GM19467 (cell line): ENCODE data around the gene ALDH1L1.
"Not testable (repeated sequence)": the region's sequence is repeated elsewhere in the genome, so short reads cannot be mapped to it uniquely, and the experiment has no call there.

Source experiments
- ATAC-seq: cut with Tn5 transposase; IDR thresholded peaks from one replicate; pipeline ENCODE4 v1.9.1; 2021; ENCODE audit warnings: mild to moderate bottlenecking, moderate library complexity; ENCODE audit not compliant: unreplicated experiment

ALDH1L1 gene

DNA sequence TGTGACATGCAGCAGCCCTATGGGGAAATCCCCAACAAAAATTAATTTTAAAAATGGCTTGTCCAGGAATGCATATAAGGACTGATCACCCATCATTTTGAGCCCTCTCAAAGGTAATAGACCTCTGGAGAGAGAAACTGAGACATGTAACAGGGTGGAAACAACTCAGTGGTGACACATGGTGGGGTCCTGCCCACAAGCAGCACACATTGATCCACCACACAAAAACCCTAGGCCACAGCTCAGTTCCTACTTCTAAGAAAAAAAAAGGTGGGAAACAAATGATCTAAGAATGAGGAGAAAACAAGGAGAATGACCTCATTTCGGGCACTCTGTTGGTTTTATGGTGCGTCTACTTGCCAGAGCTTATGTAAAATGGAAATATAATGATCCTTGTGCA lies 94.5 kb downstream of the ALDH1L1 start:
- ATAC-seq, result no peak

DNA sequence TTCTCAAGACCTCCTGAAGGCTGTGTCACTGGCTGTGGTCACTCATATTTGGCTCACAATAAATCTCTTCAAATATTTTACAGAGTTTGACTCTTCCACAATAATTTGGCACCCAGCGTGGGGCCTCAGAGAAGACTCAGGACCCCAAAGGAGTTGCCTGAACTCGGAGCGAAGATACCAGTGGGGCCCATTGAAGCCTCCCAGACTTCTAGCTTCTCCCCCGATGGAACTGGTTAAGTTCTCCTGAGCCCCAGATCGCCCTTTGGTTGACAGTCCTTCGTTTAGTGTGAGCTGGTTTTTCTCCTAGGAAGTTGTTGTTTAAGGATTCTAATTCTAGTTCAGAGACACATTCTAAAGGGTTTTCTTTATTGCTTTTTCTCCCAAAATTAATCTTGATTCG lies 95.1 kb downstream of the ALDH1L1 start:
- ATAC-seq, result no peak

DNA sequence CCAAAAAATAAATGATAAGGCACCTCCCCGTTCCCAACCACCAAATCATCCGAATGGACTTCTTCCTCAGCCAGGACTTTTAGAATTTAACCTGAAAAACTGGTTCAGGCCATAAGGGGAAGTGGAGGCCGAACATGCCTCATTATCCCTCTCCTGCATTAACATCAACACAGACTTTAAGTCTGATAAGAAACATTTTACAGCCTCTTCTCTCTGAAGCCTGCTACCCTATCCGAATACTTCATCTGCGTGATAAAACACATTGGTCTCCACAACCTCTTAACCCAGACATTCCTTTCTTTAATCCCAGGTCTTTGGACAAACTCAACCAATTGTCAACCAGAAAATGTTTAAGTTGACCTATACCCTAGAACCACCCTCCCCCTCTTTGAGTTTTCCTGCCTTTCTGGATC lies 95.6 kb downstream of the ALDH1L1 start:
- no peak for ATAC-seq

GRCh38 chr3:126083913-126084767 lies 96.2 kb downstream of the ALDH1L1 start, which contains the start of gene SLC41A3:
SLC41A3 (minus strand) TSS chr3:126084124; CDS start chr3:126068219, 15,905 bp downstream.
- peak; percentile 94 for ATAC-seq

DNA sequence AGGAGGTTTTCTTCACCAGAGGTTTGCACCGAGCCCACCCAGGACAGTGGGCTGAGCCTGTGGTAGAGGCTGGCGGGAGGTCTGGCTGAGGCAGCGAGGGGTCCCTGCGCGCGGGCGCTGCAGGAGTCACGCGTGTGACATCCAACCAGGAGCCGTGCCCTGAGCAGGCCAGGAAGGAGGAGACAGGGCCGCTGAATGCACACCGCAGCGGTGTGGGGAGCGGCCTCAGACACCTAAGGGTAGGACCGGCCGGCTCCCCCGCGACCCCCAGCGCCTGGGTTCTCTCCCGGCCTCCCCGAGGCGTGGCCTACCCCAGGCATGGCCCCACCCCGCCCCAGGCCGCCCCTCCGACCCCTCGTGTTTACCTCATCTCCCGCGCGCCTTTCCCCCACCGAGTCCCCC lies 96.9 kb downstream of the ALDH1L1 start:
- ATAC-seq, result peak; percentile 34

DNA sequence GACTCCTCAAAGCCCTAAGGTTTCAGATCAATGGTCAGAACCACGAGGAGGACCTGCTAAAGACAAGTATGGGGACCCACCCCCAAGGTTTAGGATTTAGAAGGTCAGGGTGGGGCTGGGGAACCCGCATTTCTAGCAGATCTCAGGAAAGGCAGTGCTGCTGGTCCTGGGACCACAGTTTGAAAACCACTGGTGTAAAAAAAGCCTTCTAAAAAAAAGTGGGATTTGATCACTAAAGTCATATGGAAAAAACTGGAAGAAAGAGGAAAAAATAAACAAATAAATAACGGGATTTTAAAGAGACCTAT lies 97.3 kb downstream of the ALDH1L1 start:
- no peak for ATAC-seq

GRCh38 chr3:126082362-126083137 lies 97.8 kb downstream of the ALDH1L1 start:
- ATAC-seq, result no peak

- ATAC-seq, result no peak
These were observed 98.6 kb downstream of the ALDH1L1 start for GRCh38 chr3:126081618-126082361.

GRCh38 chr3:126080970-126081369 lies 99.4 kb downstream of the ALDH1L1 start:
- ATAC-seq, result no peak

DNA sequence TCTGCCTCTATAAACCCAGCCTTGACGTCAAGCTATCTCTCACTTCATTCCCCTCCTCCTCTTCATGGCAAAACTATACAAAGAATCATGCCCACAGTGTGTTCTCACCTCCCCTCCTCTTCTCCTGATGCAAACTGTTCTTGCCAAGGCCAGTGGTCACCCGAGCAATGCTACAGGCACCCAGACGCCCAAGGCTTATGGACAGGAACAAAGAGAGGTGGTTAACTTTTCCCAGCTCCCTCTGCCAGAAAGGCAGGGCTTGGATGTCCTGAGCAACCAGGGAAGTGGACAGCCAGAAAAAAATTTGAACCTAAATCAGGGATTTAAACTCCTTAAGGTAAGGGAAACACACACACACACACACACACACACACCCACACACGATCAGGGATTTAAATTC lies 101.5 kb downstream of the ALDH1L1 start:
- ATAC-seq, result no peak

DNA sequence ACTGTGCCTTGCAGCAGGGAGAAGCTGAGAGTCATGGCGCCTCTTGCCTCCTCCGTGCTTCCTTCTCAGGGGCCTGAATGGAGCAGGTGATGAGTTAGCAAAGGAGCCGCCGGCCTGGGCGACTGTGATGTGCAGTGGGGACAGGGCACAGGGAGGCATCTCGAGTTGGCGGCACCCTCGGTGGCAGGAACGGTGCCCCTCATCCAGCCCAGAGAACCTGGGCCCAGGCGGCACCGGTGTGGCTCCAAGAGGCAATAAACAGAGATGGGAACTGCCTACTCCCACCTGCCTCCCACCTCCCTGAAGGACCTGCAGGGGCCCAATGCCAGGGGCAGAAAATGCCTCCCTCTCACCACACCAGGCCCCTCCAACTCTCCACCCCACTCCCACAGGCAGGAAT lies 102.6 kb downstream of the ALDH1L1 start:
- no peak for ATAC-seq

- no peak for ATAC-seq
These were observed 104.2 kb downstream of the ALDH1L1 start for GRCh38 chr3:126076140-126076539.

GRCh38 chr3:126070146-126070545 lies 110.2 kb downstream of the ALDH1L1 start:
- no peak for ATAC-seq

- ATAC-seq, result no peak
These were observed 112.4 kb downstream of the ALDH1L1 start for GRCh38 chr3:126067959-126068358.

GRCh38 chr3:126066676-126067075 lies 113.7 kb downstream of the ALDH1L1 start:
- not testable (repeated sequence) for ATAC-seq

GRCh38 chr3:126065876-126066275 lies 114.5 kb downstream of the ALDH1L1 start:
- no peak for ATAC-seq

DNA sequence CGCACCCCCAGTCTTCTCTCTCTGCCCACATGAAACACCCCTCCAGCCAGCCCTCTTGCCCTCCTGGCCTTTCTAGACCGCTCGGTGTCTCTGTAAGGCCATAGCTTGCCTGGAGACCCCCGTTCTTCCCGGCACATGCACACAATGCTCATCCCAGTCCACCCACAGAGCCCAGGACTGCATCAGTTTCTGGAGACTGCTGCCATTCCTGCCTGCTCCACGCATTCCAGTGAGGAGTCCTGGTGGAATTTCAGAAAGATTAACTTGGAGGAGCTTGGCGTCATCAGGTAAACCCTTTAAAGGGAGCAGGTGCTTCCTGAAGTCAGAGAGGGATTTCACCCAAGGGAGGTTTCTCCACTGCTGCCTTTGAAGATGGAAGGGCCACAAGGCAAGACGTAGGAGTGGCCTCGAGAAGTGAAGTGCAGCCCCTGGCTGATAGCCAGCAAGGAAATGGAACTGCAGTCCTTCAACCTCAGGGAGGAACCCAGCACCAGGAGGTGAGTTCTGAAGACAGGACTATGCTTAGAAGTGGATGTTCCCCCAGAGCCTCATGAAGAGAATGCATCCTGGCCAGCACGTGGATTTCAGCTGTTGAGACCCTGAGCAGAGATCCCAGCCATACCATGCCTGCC lies 115.6 kb downstream of the ALDH1L1 start:
- no peak for ATAC-seq

GRCh38 chr3:126063358-126063965 lies 116.9 kb downstream of the ALDH1L1 start:
- no peak for ATAC-seq

GRCh38 chr3:126061301-126062032 lies 118.9 kb downstream of the ALDH1L1 start:
- no peak for ATAC-seq

DNA sequence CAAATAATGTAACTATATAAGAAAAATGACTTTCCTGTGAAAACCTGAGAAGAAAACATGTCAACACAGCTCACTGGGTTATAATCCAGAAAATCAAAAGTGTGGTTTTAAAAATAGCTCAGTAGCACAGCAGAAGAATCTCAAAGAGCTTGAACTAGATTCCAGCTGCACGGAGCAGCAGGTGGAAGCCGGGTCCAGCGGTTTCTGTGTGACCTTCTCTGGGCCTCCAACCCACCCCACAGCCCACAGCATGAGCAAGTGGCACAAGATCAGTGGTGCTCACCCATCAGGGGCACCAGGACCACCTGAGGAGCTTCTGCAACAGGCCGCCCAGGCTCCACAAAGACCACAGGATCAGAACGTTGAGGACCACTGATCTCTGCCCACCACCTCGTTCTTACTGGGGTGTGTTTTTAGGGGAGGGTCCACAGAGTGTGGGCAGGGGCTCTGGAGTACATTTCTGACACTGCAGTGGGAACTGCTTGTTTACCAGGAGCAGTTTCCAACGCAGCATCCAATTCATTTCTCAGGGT lies 119.7 kb downstream of the ALDH1L1 start:
- ATAC-seq, result no peak
